Transverse colon (tissue), 1 donor: ENCODE results near the gene TNFRSF25.
"Not testable (repeated sequence)": the region's sequence is repeated elsewhere in the genome, so short reads cannot be mapped to it uniquely, and the experiment has no call there.

Experiments used
- EP300 ChIP-seq: sonication (generic); formaldehyde crosslinking; IDR thresholded peaks from one replicate; pipeline ENCODE4 v1.6.1; 2017; ENCODE audit warnings: antibody characterized with exemption, low read depth
- POLR2A ChIP-seq: fragments of 450-650 bp; IDR thresholded peaks from one replicate; pipeline ENCODE4 v1.6.1; 2016; ENCODE audit warnings: antibody characterized with exemption, mild to moderate bottlenecking, moderate library complexity

DNA sequence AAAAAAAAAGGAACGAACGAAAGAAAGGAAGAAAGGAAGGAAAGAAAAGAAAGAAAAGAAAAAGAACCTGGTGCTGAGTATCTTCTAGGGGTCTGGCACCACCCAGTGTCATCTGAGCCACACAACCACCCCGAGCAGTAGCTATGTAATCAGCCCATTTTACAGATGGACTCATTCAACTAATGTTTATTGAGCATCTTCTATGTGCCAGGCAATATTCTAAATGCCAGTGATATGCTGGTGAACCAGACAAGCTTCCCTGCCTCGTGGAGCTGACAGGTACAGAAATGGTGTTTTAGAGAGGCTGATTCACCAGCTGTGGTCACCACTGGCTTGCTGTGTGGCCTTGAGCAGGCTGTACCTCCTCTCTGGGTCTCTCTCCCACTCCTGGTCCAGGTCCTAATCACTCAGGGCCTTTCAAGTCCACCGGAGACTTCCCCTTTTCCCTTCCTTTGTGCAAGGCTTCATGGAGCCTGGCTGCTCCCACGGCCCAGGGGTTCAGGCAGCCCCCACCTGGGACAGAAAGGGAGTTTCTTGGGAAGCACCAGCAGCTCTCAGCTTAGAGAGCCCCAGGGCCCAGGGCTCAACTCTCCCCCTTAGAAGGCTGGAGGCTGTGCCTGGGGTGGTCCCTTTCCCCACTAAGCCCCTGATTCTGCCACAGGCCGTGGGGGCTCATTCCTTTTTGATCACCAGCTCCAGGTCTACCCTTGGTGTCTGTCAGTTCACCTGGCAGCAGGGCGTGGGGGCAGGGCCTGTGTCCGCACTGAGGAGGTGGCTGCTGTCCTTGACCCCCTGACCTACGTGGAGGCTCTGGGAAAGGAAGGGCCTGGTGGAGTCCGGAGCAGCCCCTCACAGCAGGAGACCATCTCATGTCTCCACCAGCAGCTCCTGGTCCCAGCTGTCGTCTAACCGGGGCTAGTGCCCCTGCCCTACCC, 34.1 kb downstream of the TNFRSF25 start:
- not testable (repeated sequence) for TF ChIP-seq EP300, POLR2A
